Kidney capillary endothelial cell (primary cell): ENCODE results near the gene RNF126.
A peak's percentile ranks its signal among the peaks of the same experiment; 100 is the strongest.
"Not testable (repeated sequence)": the region's sequence is repeated elsewhere in the genome, so short reads cannot be mapped to it uniquely, and the experiment has no call there.

Experiments used
- DNase-seq: peaks from one replicate; pipeline ENCODE4 v3.0.0-alpha.2; 2018; ENCODE audit warnings: low spot score

The RNF126 gene

GRCh38 chr19:662962-663681, at the start of gene RNF126:
Gene RNF126, minus strand, starts transcription at chr19:663214. Its CDS starts 93 bp downstream, at chr19:663121.
- DNase-seq, result peak; percentile 88

- DNase-seq, result no peak
Measured at GRCh38 chr19:711254-711653, 48.2 kb upstream of the RNF126 start.

GRCh38 chr19:710767-711166, 47.8 kb upstream of the RNF126 start:
- no peak for DNase-seq

- DNase-seq, result no peak
Measured at GRCh38 chr19:709965-710571, 47.1 kb upstream of the RNF126 start.

GRCh38 chr19:709196-709964, 46.4 kb upstream of the RNF126 start:
- DNase-seq, result no peak

GRCh38 chr19:708154-709143, 45.4 kb upstream of the RNF126 start, which contains the start of gene PALM:
Gene PALM, plus strand, starts transcription at chr19:708935. Its CDS starts 212 bp downstream, at chr19:709147.
- DNase-seq, result no peak

- DNase-seq, result no peak
Measured at GRCh38 chr19:704447-704741, 41.4 kb upstream of the RNF126 start.

GRCh38 chr19:703651-704446, 40.8 kb upstream of the RNF126 start:
- peak; percentile 57 for DNase-seq

GRCh38 chr19:703329-703650, 40.3 kb upstream of the RNF126 start:
- no peak for DNase-seq

GRCh38 chr19:702847-703246, 39.8 kb upstream of the RNF126 start:
- DNase-seq, result not testable (repeated sequence)

- not testable (repeated sequence) for DNase-seq
Measured at GRCh38 chr19:699885-700284, 36.9 kb upstream of the RNF126 start.

- DNase-seq, result not testable (repeated sequence)
Measured at GRCh38 chr19:698529-698928, 35.5 kb upstream of the RNF126 start.

- DNase-seq, result no peak
Measured at GRCh38 chr19:695352-695949, 32.4 kb upstream of the RNF126 start, which contains the start of gene PRSS57. Gene PRSS57, minus strand, starts transcription at chr19:695452. Its CDS starts 22 bp downstream, at chr19:695430.

GRCh38 chr19:694481-695351, 31.7 kb upstream of the RNF126 start:
- DNase-seq, result no peak

GRCh38 chr19:690203-690602, 27.2 kb upstream of the RNF126 start:
- DNase-seq, result no peak

GRCh38 chr19:688992-689391, 26.0 kb upstream of the RNF126 start:
- no peak for DNase-seq

GRCh38 chr19:688214-688613, 25.2 kb upstream of the RNF126 start:
- no peak for DNase-seq

- DNase-seq, result no peak
Measured at GRCh38 chr19:687569-688166, 24.7 kb upstream of the RNF126 start.

- no peak for DNase-seq
Measured at GRCh38 chr19:686589-687297, 23.7 kb upstream of the RNF126 start.
